KOPT-K1 (cell line): ENCODE measurements around the gene OR51B5.
"Not testable (repeated sequence)": the region's sequence is repeated elsewhere in the genome, so short reads cannot be mapped to it uniquely, and the experiment has no call there.

ENCODE experiments used
- H3K27ac ChIP-seq: fragments of 200-600 bp; sonication (generic); 2 replicates; pipeline ENCODE4 v1.5.1; 2016; ENCODE audit warnings: antibody characterized with exemption, mild to moderate bottlenecking, low read depth, low read length; ENCODE audit not compliant: poor library complexity, severe bottlenecking
- H3K36me3 ChIP-seq: fragments of 200-600 bp; sonication (generic); 2 replicates; pipeline ENCODE4 v1.5.1; 2017; ENCODE audit warnings: antibody characterized with exemption, mild to moderate bottlenecking, low read length, moderate library complexity; ENCODE audit not compliant: insufficient read depth
- H3K9me3 ChIP-seq: fragments of 200-600 bp; sonication (generic); 2 replicates; pipeline ENCODE4 v1.5.1; 2017; ENCODE audit warnings: antibody characterized with exemption, low read length, mild to moderate bottlenecking; ENCODE audit not compliant: insufficient read depth, poor library complexity, severe bottlenecking

OR51B5 gene

GRCh38 chr11:5301846-5302245, 41.5 kb downstream of the OR51B5 start, which contains the start of gene OR51B4:
OR51B4 (minus strand) TSS chr11:5301946; CDS start chr11:5301946, 0 bp downstream.
- Histone ChIP-seq H3K36me3 (no peaks in the 10 kb centered on the region), H3K27ac (no peak within 1 kb of the TSS), H3K9me3 (no peaks in the 10 kb centered on the region)

- Histone ChIP-seq H3K27ac (no peak overlapping the region), H3K36me3 (no peaks in the 10 kb centered on the region), H3K9me3 (no peaks in the 10 kb centered on the region)
Measured at GRCh38 chr11:5300251-5300650, 43.1 kb downstream of the OR51B5 start.

GRCh38 chr11:5298451-5298850, 44.9 kb downstream of the OR51B5 start:
- Histone ChIP-seq H3K9me3 (no peaks in the 10 kb centered on the region), H3K36me3 (no peaks in the 10 kb centered on the region), H3K27ac (no peak overlapping the region)

DNA sequence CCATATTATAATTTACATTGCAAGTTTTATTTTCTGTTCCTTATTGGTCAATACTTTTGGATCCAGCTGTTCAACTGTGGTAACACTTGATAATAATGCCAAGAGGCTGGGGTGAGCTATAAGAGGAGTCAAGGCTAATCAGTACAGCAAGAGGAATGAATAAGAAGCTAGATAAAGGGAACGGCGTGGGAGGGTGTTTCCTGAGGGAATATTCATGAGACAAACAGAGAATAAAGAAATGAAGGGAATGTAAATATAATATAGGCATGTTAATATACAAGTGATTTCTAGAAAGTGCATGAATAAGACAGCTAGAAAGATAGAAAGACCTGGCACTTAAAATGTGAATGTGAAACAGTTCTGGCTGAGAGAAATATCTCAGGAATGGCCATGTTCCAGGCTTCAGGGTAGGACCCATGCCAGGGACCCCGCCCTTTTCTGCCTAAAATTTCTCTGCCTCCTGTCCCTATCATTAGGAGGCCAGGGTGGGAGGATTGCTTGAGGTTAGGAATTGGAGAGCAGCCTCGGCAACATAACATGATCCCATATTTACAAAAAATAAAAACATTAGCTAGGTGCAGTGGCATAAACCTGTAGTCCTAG, 45.5 kb downstream of the OR51B5 start:
- H3K27ac ChIP-seq: no peak overlapping the region
- H3K36me3 ChIP-seq: no peaks in the 10 kb centered on the region
- H3K9me3 ChIP-seq: no peaks in the 10 kb centered on the region

- not testable (repeated sequence) for H3K27ac ChIP-seq, H3K36me3 ChIP-seq, H3K9me3 ChIP-seq
Measured at GRCh38 chr11:5294342-5294995, 48.9 kb downstream of the OR51B5 start.

DNA sequence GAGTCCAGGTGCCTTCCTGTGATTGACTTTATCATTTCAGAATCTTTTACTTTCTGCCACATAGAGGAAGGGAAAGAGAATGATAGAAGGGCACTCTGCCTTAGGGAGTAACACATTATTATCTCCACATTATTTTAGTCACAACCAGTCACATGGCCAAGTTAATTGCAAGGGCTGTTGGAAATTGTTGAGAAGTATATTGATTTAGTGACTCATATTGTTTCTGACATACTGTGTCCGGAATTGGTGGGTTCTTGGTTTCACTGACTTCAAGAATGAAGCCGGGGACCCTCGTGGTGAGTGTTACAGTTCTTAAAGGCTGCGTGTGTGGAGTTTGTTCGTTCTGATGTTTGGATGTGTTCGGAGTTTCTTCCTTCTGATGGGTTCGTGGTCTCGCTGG, 50.3 kb downstream of the OR51B5 start:
- no peak overlapping the region for H3K27ac ChIP-seq
- no peaks in the 10 kb centered on the region for H3K36me3 ChIP-seq
- H3K9me3 ChIP-seq: no peaks in the 10 kb centered on the region
